Cardiac septum (tissue), 1 donor: ENCODE data around the gene COL18A1. TPM values are rescaled to one million over a fixed set of nuclear protein-coding genes. Genes with fewer than 3 reads are reported as not detected.
A peak's percentile ranks its signal among the peaks of the same experiment; 100 is the strongest.
"Not testable (repeated sequence)": the region's sequence is repeated elsewhere in the genome, so short reads cannot be mapped to it uniquely, and the experiment has no call there.

Source experiments
- DNase-seq: peaks from one replicate; pipeline ENCODE4 v3.0.0-alpha.2; 2020; ENCODE audit warnings: low spot score
- intact Hi-C: fragments of 100-400 bp; cut with DNase I; formaldehyde crosslinking; loops from one replicate; pipeline ENCODE4 v1.14.0; 2022
- total RNA-seq: library from RNA; stranded (reverse); fragmentation: NEBNext Ultra II Directional; extraction: Animal tissue kit (Norgen Biotek cat#: 25700); gene quantifications from one replicate; pipeline ENCODE4 v1.2.1, GENCODE V29; 2021
- donor health status: DM: no; HTN: no; CAD: no.

The COL18A1 gene
- total RNA-seq, 1 donor from 2014 or later = 77.0 TPM

DNA sequence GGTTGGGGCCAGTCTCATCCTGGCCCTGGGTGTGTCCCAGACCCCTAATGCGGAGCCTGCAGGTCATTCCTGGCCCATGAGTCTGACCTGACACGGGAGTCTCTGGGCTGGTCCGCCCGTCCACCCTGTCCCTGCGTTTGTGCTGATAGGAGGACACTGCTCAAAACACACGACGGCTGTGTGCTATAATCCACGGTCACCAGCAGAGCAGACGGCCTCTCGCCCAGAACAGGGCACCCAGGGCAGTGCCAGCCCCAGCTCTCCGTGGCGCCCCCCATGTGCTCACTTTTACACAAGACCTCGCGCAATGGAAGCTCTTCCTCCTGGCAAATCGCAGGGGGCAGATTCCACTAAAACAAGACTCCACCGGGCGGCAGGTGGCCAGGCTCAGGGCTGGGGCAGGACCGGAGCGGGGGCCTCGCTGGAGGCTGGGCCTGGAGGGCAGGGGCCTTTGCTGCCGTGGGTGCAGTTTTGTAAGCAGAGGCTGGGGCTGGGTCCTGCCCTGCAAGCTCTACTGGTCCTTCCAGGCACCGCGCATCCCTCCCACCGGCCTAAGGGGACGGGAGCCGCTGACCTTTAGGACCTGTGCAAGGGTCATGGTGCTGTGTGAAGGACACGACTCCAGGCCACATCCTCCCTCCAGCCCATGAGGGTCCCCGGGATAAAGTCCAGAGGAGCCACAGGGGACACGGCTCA lies 147.9 kb downstream of the COL18A1 start:
- intact Hi-C loops = no loop called here
- peak; percentile 61 for DNase-seq

DNA sequence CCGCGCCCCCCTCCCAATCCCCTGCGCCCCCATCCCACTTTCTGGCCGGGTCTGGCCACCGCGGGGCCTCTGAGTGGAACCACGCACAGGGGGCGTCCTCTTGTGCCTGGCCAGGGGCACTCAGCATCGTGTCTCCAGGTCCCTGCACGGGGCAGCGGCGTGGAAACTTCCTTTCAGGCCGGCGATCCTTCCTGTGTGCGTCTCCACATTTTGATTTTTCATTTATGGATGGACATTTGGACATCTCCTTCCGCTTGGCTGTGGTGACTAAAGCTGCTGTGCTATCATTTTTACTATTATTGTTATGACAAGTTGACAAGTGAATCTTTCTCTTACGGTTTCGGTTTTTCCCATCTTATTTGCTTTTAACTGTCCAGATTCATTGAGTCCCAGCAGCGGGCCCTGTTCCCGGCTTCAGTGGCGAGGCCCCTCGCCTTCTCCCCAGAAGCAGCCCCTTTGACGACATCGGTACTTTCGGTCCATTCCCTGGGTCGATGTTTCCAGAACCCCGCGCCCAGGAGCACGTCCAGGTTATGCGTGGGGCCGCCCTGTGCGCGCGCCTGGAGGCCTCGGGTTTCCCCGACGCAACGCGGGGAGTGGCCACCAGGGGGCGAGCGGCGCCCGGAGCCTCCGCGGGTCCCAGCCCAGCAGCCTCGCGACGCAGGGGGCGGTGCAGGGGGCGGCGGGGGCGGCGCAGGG lies 149.7 kb downstream of the COL18A1 start:
- DNase-seq = peak; percentile 96
- intact Hi-C loops = loop anchor here (5.0 kb wide), 2 partner anchors 38 to 368 kb away; no protein-coding TSS in a partner anchor

DNA sequence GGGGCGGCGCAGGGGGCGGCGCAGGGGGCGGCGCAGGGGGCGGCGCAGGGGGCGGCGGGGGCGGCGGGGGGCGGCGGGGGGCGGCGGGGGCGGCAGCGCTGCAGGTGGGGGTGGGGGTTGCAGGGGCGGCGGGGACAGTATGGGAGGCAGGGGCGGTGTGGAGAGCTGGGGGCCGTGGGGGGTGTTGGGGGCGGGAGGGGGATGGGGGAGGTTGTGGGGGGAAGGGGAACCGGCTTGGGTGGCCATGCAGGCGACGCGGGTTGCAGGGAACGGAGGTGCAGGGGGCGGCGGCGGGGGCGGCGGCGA lies 150.2 kb downstream of the COL18A1 start:
- intact Hi-C loops = loop anchor here (5.0 kb wide), 2 partner anchors 37 to 367 kb away; no protein-coding TSS in a partner anchor
- no peak for DNase-seq

DNA sequence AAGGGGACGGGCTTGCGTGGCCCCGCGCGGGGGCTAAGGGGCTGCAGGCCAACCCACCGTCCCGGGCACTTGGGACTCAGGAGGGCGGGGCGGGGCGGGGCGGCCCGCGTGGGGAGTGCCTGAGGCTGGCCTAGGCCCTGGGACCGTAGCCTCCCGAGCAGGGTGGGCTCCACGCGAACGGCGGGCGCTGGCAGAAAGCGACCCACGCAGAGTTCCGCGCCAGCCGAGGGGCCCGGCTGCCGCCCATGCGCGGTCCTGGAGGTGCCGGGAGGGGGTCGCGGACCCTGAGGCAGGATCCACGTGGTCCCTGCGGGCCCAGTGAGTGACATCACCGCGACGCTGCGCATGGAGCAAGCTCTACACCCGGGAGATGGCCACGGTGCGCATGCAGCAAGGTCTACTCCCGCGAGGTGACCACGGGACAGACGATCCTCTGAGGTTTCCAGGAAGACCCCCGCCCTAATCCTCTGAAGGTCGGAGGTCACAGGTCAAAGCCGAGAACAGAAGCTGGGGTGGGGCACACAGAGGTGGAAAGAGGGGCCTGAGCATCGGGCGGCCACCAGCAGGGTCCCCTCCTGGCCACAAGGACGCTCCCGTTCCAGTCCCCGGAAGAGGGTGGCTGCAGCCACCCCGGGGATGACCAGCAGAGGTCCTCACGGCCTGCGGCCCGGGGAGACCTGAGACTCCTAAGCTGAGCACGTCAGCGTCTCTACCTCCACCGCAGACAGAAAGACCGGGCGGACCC lies 150.8 kb downstream of the COL18A1 start:
- intact Hi-C loops = loop anchor here (1.0 to 5.0 kb wide), 3 partner anchors 37 to 367 kb away; no protein-coding TSS in a partner anchor
- peak; percentile 92 for DNase-seq

DNA sequence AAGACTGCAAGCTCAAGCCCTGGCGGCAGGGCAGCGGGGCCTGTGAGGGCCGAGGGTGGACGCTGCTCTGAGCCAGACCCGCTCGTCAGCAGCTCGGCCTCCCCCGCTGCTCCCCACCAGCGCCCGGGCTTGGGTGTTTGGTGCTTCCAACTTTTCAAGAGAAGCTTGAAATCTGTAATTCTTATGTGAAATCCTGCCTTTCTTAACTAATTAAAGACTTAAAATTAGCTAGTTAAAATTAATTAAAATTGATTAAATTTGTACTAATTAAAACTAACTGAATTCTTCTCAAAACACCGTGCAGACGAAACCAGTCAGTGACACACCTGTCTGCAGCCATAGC lies 151.3 kb downstream of the COL18A1 start:
- intact Hi-C loops = loop anchor here (1.0 to 5.0 kb wide), 3 partner anchors 36 to 366 kb away; no protein-coding TSS in a partner anchor
- no peak for DNase-seq

DNA sequence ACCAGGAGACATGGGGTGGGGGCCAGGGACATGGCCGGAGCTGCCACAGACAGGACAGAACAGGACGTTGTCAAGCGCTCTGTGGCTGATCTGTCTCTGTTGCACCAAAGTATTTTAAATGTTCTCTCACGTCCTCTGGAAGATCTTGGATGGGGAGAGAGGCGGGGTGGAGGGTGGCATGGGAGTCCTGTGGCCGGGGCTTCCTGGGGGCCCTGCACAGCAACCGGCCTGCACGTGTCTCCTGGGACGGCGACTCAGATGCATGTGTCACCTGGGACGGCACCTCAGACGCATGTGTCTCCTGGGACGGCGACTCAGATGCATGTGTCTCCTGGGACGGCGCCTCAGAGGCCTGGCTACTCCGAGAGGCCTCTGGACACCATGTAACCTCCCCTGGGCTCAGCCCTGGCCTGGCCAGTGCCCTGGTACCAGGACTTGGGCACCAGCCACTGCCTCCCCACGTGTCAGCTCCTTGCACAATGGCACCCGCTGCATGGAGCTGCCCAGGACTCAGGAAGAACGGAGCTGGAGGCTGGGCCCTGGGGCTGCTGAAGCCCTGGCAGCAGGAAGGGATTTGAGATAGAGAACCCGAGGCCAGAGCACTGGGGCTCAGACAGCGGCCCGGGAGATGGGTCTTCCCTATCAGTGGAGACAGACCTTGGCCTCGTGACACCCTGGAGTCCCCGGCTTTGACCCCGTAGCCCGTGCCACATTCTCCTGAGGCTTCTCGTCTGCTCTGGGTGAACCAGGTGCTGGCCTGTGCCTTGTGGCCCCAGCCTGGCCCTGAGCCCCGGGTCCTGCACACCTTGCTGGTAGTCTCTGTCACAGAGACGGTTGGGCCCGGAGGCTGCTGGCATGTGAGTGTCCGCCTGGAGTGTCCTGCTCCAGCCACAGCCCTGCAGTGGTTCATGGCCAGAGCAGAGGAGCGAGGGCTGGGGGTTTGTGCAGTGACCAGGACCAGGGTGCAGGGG lies 152.0 kb downstream of the COL18A1 start:
- intact Hi-C loops = loop anchor here (1.0 to 5.0 kb wide), 3 partner anchors 35 to 365 kb away; no protein-coding TSS in a partner anchor
- peak; percentile 71 for DNase-seq

DNA sequence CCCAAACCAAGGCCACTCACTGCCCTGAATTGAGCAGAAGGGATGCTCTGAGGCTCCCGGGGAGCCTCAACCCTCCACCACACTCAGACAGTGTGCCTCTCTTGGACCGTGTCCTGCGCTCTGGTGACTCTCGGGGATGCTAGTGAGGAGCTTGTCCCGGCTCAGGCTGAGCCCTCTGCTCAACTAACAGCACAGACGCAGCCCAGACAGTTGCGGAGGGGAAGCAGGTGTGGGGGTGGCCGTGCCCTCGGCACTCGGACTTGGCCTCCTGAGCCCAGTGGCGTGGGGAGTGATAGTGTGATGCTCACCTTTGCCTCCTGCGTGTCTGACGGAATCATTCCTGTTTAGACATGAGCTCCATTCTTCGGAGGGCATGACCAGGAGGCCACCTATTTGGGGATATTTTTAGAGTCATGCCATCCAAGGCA lies 152.7 kb downstream of the COL18A1 start:
- peak; percentile 58 for DNase-seq
- intact Hi-C loops = loop anchor here (5.0 kb wide), 2 partner anchors 35 to 365 kb away; no protein-coding TSS in a partner anchor

DNA sequence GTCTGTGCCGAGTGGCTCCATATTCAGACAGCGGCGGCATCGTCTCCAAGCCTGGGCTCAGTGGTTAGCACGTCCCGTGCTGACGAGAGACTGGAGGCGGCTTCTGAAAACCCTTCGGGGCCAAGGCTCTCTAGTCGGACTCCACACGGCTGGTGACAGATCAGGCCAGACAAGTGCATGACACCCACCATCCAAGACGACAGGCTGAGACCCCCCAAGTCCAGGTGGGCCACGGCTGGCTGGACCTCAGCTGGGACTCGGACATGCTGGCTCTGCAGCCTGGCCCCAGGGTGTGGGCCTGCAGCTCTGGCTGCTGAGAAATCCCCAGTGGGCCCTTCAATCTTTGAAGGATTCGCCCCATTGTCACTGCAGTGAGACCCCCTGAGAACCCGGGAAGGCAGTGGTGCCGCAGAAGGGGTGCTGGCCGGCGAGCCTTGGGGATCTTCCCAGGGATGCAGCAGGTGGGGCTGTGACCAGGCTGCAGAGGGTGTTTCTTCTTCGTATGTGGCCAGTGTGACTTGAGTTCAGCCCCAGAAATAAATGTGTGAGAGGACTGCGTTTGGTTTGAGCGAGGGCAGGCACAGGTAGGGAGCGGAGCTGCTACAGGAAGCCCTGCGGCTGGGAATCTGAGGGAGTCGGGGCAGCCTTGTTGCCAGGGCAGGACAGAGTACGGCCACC lies 153.2 kb downstream of the COL18A1 start:
- DNase-seq = peak; percentile 70
- intact Hi-C loops = loop anchor here (5.0 kb wide), 2 partner anchors 34 to 364 kb away; no protein-coding TSS in a partner anchor

DNA sequence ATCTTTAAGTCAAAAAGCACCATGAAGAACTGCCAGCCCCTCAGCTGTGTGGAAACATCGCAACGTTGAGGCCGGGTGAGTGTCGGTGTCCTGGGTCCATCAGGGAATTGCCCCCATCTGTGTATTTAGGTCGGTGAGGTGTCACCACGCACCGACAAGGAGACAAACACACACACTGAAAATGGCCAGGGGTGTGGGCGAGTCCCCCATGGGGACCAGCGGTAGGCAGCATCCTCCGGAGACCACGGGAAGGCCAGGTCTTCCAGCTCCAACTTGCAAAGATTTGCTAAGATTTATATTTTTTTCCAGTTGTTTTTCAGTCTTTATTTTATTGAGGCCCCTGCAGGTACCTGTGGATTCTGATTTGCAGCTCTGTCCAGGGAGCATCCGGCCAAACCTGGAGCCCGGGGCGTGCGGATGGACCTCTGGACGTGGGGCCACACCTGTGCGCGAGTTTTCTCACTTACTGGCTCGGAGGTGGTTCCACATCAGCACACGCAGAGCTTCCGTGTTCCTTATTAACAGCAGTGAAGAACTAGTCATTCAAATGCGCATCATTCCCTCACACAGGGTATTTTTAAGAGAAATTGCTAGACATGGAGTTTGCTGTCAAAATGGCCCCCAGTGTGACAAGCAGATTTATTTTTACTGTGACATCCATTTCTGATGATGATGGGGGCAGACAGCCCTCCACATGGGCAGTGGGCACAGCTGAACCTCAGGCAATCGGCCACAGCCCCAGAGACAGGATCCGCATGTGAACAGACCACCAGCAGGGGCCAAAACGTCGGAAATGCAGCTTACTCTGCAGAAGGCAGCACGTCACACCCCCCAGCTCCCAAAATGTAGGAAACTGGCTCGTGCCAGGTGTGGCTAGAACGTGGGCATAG lies 154.5 kb downstream of the COL18A1 start:
- intact Hi-C loops = loop anchor here (5.0 kb wide), 2 partner anchors 33 to 363 kb away; no protein-coding TSS in a partner anchor
- peak; percentile 36 for DNase-seq

DNA sequence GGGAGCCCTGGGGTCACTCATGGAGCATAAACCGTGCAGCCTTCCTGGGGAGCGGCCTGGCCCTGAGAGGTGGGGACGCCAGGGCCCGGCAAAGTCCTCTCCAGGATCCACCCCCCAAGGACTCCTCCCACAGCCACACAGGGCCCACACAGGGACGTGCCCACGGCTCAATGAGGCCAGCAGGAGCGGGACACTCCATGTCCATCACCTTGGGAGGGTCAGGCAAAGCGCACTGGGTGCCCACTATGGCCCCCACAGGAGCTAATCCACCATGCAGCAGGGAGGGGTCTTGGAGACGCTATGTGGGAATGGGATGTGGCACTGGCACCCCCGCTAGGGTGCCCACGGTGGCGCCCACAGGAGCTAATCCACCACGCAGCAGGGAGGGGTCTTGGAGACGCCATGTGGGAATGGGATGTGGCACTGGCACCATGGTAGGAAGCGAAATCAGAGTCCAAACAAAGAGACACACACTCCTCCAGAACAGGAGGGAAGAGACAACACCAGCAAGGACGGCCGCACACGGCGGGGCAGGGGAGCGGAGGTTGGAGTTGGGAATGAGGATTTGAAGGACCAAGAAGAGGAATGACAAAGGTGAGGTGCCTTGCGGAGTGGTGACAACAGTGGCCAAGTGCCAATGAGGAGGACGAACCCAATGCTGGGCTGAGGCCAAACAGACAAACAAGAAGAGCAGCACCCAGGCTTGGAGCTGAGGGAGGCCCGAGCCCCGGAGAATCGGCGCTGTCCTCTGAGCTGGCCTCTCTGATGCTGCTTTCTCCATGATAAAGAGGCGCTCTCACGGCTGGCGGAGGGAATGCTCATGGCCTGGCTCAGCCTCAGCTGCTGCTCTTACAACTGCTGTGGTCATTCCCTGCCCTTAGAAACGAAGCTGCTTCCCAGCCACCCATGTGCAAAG lies 155.4 kb downstream of the COL18A1 start:
- DNase-seq = peak; percentile 29
- intact Hi-C loops = no loop called here

DNA sequence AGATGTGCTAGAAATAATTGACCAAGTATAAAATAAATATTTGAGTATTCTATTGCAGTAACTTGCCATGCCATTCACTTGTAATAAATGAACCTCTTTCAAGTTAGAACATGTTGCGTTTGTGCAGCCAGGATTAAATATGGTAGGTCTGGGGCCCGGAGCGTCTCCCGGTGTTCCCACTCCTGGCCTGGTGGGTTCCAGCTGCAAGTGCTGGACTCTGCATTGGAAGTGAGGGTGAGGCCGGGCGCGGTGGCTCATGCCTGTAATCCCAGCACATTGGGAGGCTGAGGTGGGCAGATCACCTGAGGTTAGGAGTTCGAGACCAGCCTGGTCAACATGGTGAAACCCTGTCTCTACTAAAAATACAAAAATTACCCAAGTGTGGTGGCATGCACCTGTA lies 156.3 kb downstream of the COL18A1 start:
- DNase-seq = peak; percentile 58
- intact Hi-C loops = not testable (repeated sequence)

DNA sequence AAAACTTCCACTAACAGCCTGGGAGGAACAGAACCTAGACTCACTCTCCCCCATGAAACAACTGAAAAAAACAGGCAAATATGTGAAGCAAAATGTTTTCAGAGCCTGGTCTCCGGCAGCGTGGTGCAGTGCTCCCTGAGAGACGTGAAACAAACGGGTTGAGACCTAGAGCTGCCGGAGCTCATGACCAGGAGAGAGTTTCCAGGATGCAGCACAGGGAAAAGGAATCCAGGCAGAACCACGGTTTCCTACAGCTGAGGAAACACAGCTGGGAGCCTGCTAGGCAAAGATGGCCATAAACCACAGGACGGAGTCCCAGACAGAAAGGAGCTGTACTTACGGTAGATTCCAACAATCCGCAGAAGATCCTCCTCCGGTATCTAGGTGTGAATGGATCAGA lies 157.4 kb downstream of the COL18A1 start:
- DNase-seq = peak; percentile 57

DNA sequence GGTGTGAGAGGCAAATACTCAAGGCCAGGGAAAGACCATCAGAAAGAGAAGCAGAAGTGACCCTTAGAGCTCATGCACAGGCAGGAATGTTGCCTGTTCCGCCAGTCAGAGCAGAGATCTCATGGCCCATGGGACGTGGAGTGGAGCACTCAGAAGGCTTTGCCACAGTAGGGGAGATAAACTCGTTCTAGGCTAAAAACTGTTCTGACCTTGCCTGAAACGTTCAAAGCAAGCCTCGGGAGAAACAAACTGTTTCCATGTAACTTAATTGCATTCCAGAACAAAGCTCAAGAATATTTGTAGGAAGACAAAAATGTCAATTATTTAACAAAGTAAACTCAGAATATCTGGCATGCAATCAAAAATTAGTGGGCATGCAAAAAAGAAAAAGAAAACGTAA lies 158.0 kb downstream of the COL18A1 start:
- peak; percentile 0 for DNase-seq
- intact Hi-C loops = no loop called here

More for the DNA sequence above, 157.4 kb downstream of the COL18A1 start:
- intact Hi-C loops = no loop called here
